HEK293 (cell line): ENCODE results near the gene ADAMTSL3.

ENCODE experiments used
- CTCF ChIA-PET: fragments of 350-600 bp; formaldehyde crosslinking; extraction: SDS; loops from one replicate; lab custom pipeline; 2021; ENCODE audit warnings: antibody characterized with exemption; lab: Yijun Ruan, JAX
- POLR2A ChIA-PET: fragments of 300-600 bp; formaldehyde crosslinking; extraction: SDS; loops from one replicate; lab custom pipeline; 2020; ENCODE audit warnings: antibody characterized with exemption, inconsistent platforms; lab: Yijun Ruan, JAX
- H3K27ac ChIP-seq: fragments of 200-500 bp; sonication (Bioruptor generic); 2 replicates; pipeline ENCODE4 v1.5.1; 2014; ENCODE audit warnings: low read depth, low read length, control low read depth, inconsistent platforms; ENCODE audit errors: extremely low read depth
- H3K36me3 ChIP-seq, 2 experiments: fragments of 200-500 bp in 1 of 2; sonication (Bioruptor generic) in 1 of 2; 1 replicate in 1 of 2; 2 replicates in 1 of 2; pipeline ENCODE4 v1.5.1; 2014 to 2017; ENCODE audit warnings: inconsistent platforms in 2 of 2, low read length in 2 of 2; ENCODE audit not compliant: control insufficient read depth in 2 of 2, insufficient read depth in 1 of 2
- H3K4me1 ChIP-seq: fragments of 200-500 bp; sonication (Bioruptor generic); 2 replicates; pipeline ENCODE4 v1.5.1; 2014; ENCODE audit warnings: mild to moderate bottlenecking, low read length, inconsistent platforms; ENCODE audit not compliant: control insufficient read depth, insufficient read depth
- H3K4me3 ChIP-seq: 2 replicates; pipeline ENCODE4 v1.5.1; 2011; ENCODE audit warnings: low read depth, mild to moderate bottlenecking, control low read depth, low read length, moderate library complexity
- H3K9me3 ChIP-seq: fragments of 200-500 bp; sonication (Bioruptor generic); 2 replicates; pipeline ENCODE4 v1.5.1; 2014; ENCODE audit warnings: low read depth, low read length, inconsistent platforms; ENCODE audit not compliant: control insufficient read depth, insufficient read depth
- BCL11A ChIP-seq: fragments of 450-650 bp; formaldehyde crosslinking; IDR thresholded peaks from 2 replicates; pipeline ENCODE4 v1.5.1; 2016; ENCODE audit warnings: low read depth, missing biosample characterization, missing genetic modification characterization
- KLF16 ChIP-seq: fragments of 450-650 bp; formaldehyde crosslinking; IDR thresholded peaks from 2 replicates; pipeline ENCODE4 v1.5.1; 2017; ENCODE audit warnings: missing biosample characterization, missing genetic modification characterization
- OSR2 ChIP-seq: fragments of 450-650 bp; formaldehyde crosslinking; IDR thresholded peaks from 2 replicates; pipeline ENCODE4 v1.5.1; 2016; ENCODE audit warnings: missing biosample characterization, missing genetic modification characterization
- REPIN1 ChIP-seq: fragments of 450-650 bp; formaldehyde crosslinking; IDR thresholded peaks from 2 replicates; pipeline ENCODE4 v1.5.1; 2017; ENCODE audit warnings: missing biosample characterization, missing genetic modification characterization, low read depth
- SP3 ChIP-seq: fragments of 450-650 bp; formaldehyde crosslinking; IDR thresholded peaks from 2 replicates; pipeline ENCODE4 v1.5.1; 2016; ENCODE audit warnings: missing biosample characterization, missing genetic modification characterization
- TRIM28 ChIP-seq: IDR thresholded peaks from 2 replicates; pipeline ENCODE4 v1.6.1; 2011; ENCODE audit warnings: low read length, control low read depth, borderline replicate concordance
- ZNF121 ChIP-seq: fragments of 450-650 bp; formaldehyde crosslinking; IDR thresholded peaks from 2 replicates; pipeline ENCODE4 v1.5.1; 2016; ENCODE audit warnings: missing biosample characterization, missing genetic modification characterization
- ZNF133 ChIP-seq: fragments of 450-650 bp; formaldehyde crosslinking; IDR thresholded peaks from 2 replicates; pipeline ENCODE4 v1.5.1; 2016; ENCODE audit warnings: missing biosample characterization, missing genetic modification characterization
- ZNF155 ChIP-seq: fragments of 450-650 bp; formaldehyde crosslinking; IDR thresholded peaks from 2 replicates; pipeline ENCODE4 v1.5.1; 2016; ENCODE audit warnings: missing biosample characterization, missing genetic modification characterization
- ZNF239 ChIP-seq: fragments of 450-650 bp; formaldehyde crosslinking; IDR thresholded peaks from 2 replicates; pipeline ENCODE4 v1.5.1; 2016; ENCODE audit warnings: missing biosample characterization, missing genetic modification characterization
- ZNF350 ChIP-seq: fragments of 450-650 bp; formaldehyde crosslinking; IDR thresholded peaks from 2 replicates; pipeline ENCODE4 v1.5.0; 2017; ENCODE audit warnings: missing biosample characterization, mild to moderate bottlenecking, missing genetic modification characterization
- ZNF510 ChIP-seq: fragments of 450-650 bp; formaldehyde crosslinking; IDR thresholded peaks from 2 replicates; pipeline ENCODE4 v1.5.1; 2018; ENCODE audit warnings: mild to moderate bottlenecking, missing genetic modification characterization, missing biosample characterization; ENCODE audit not compliant: insufficient replicate concordance
- ZNF571 ChIP-seq: fragments of 450-650 bp; formaldehyde crosslinking; IDR thresholded peaks from 2 replicates; pipeline ENCODE4 v1.5.0; 2017; ENCODE audit warnings: missing biosample characterization, missing genetic modification characterization
- ZNF785 ChIP-seq: fragments of 450-650 bp; formaldehyde crosslinking; IDR thresholded peaks from 2 replicates; pipeline ENCODE4 v1.5.1; 2016; ENCODE audit warnings: missing biosample characterization, missing genetic modification characterization
- ZXDB ChIP-seq: fragments of 450-650 bp; formaldehyde crosslinking; IDR thresholded peaks from 2 replicates; pipeline ENCODE4 v1.5.1; 2016; ENCODE audit warnings: missing biosample characterization, missing genetic modification characterization
- TF ChIP-seq, protein P1 (sequence below): sonication (generic); formaldehyde crosslinking; IDR thresholded peaks from 2 replicates; pipeline ENCODE4 v1.8.1; 2022; ENCODE audit warnings: mild to moderate bottlenecking, moderate library complexity, missing genetic modification reagents
- TF ChIP-seq, protein P2 (sequence below): fragments of 450-650 bp; formaldehyde crosslinking; IDR thresholded peaks from 2 replicates; pipeline ENCODE4 v1.5.1; 2016; ENCODE audit warnings: missing biosample characterization, missing genetic modification characterization
- TF ChIP-seq, protein P3 (sequence below): fragments of 450-650 bp; formaldehyde crosslinking; IDR thresholded peaks from 2 replicates; pipeline ENCODE4 v1.5.1; 2016; ENCODE audit warnings: missing biosample characterization, missing genetic modification characterization
- TF ChIP-seq, protein P4 (sequence below): fragments of 450-650 bp; formaldehyde crosslinking; IDR thresholded peaks from 2 replicates; pipeline ENCODE4 v1.5.1; 2016; ENCODE audit warnings: missing biosample characterization, missing genetic modification characterization
- TF ChIP-seq, protein P5 (sequence below): fragments of 450-650 bp; formaldehyde crosslinking; IDR thresholded peaks from 2 replicates; pipeline ENCODE4 v1.5.1; 2016; ENCODE audit warnings: missing biosample characterization, missing genetic modification characterization
- TF ChIP-seq, protein P6 (sequence below): fragments of 450-650 bp; formaldehyde crosslinking; IDR thresholded peaks from 2 replicates; pipeline ENCODE4 v1.5.1; 2016; ENCODE audit warnings: missing biosample characterization, missing genetic modification characterization, low read depth

Gene ADAMTSL3

DNA sequence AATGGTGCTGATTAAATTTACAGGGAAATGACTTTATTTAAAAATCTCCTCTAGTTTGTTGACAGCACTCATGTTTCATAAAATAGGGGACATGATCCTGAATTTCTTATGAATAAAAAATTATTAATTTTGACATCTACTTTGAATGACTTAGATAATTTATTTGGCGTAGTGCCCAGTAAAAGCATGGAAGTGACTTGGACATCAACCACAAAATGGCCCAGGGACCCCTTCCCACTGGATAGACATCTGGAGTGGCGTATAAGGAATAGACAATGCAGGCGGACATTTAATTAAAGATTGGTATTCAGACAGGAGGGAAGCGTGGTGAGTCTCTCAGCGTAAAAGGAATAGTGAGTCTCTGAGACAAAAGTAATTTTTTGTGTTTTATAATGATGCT lies 79.8 kb downstream of the ADAMTSL3 start:
- CTCF ChIA-PET: interaction anchor here (0.6 to 1.7 kb wide), 6 partner anchors 17 to 301 kb away, joined by 3 to 7 read pairs (median 3); no protein-coding TSS in a partner anchor
- POLR2A ChIA-PET: no interaction called here
- H3K36me3 ChIP-seq: no peaks in the 10 kb centered on the region
- H3K27ac ChIP-seq: no peak overlapping the region
- no peak overlapping the region for H3K4me3 ChIP-seq
- no peaks in the 10 kb centered on the region for H3K9me3 ChIP-seq
- no peaks in the 10 kb centered on the region for H3K4me1 ChIP-seq
- TF ChIP-seq ZNF350 (tag by site-specific recombination) (no peak), SP3 (tag by site-specific recombination) (no peak), REPIN1 (tag by site-specific recombination) (no peak), ZNF785 (no peak), ZNF155 (no peak)
- TF ChIP-seq, protein P1, sequence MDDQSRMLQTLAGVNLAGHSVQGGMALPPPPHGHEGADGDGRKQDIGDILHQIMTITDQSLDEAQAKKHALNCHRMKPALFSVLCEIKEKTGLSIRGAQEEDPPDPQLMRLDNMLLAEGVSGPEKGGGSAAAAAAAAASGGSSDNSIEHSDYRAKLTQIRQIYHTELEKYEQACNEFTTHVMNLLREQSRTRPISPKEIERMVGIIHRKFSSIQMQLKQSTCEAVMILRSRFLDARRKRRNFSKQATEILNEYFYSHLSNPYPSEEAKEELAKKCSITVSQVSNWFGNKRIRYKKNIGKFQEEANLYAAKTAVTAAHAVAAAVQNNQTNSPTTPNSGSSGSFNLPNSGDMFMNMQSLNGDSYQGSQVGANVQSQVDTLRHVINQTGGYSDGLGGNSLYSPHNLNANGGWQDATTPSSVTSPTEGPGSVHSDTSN (CRISPR knock-in tag): no peak
- TF ChIP-seq, all 188 proteins: peak for 0

DNA sequence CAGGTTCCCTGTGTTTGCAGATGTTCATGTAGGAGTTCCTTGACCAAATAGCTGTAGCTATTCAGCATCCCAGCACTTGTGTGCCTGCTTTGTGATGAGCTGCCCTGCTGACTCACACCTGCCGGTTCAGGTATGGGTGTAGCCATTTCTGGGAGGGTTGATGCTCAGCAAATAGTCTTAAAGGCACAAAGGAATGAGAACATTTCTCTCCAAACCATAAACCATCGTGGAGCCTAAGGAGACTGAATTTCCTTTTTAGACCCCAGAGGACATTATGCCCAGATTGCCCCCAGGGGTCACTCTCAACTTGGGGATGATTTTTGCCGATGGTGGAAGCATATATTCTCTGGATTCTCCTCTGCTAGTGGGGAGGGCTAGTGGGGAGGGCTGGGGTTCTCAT lies 80.6 kb downstream of the ADAMTSL3 start:
- CTCF ChIA-PET: interaction anchor here (0.6 to 1.7 kb wide), 5 partner anchors 18 to 300 kb away, joined by 3 to 7 read pairs (median 3); no protein-coding TSS in a partner anchor
- Histone ChIP-seq H3K4me3 (no peak overlapping the region), H3K36me3 (no peaks in the 10 kb centered on the region), H3K4me1 (no peaks in the 10 kb centered on the region), H3K27ac (no peak overlapping the region), H3K9me3 (no peaks in the 10 kb centered on the region)
- TF ChIP-seq, protein P2, sequence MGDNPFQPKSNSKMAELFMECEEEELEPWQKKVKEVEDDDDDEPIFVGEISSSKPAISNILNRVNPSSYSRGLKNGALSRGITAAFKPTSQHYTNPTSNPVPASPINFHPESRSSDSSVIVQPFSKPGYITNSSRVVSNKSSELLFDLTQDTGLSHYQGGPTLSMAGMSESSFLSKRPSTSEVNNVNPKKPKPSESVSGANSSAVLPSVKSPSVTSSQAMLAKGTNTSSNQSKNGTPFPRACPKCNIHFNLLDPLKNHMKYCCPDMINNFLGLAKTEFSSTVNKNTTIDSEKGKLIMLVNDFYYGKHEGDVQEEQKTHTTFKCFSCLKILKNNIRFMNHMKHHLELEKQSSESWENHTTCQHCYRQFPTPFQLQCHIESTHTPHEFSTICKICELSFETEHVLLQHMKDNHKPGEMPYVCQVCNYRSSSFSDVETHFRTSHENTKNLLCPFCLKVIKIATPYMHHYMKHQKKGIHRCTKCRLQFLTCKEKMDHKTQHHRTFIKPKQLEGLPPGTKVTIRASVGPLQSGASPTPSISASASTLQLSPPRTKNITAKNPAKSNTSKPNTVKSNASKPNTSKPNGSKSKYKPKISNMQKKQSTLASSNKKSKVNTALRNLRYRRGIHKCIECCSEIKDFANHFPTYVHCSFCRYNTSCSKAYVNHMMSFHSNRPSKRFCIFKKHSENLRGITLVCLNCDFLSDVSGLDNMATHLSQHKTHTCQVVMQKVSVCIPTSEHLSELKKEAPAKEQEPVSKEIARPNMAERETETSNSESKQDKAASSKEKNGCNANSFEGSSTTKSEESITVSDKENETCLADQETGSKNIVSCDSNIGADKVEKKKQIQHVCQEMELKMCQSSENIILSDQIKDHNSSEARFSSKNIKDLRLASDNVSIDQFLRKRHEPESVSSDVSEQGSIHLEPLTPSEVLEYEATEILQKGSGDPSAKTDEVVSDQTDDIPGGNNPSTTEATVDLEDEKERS (tag by site-specific recombination): no peak
- no peak for TF ChIP-seq ZNF510
- TF ChIP-seq ZNF239 (tag by site-specific recombination): no peak
- TF ChIP-seq, protein P3, sequence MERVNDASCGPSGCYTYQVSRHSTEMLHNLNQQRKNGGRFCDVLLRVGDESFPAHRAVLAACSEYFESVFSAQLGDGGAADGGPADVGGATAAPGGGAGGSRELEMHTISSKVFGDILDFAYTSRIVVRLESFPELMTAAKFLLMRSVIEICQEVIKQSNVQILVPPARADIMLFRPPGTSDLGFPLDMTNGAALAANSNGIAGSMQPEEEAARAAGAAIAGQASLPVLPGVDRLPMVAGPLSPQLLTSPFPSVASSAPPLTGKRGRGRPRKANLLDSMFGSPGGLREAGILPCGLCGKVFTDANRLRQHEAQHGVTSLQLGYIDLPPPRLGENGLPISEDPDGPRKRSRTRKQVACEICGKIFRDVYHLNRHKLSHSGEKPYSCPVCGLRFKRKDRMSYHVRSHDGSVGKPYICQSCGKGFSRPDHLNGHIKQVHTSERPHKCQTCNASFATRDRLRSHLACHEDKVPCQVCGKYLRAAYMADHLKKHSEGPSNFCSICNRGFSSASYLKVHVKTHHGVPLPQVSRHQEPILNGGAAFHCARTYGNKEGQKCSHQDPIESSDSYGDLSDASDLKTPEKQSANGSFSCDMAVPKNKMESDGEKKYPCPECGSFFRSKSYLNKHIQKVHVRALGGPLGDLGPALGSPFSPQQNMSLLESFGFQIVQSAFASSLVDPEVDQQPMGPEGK (tag by site-specific recombination): no peak
- TF ChIP-seq, protein P4, sequence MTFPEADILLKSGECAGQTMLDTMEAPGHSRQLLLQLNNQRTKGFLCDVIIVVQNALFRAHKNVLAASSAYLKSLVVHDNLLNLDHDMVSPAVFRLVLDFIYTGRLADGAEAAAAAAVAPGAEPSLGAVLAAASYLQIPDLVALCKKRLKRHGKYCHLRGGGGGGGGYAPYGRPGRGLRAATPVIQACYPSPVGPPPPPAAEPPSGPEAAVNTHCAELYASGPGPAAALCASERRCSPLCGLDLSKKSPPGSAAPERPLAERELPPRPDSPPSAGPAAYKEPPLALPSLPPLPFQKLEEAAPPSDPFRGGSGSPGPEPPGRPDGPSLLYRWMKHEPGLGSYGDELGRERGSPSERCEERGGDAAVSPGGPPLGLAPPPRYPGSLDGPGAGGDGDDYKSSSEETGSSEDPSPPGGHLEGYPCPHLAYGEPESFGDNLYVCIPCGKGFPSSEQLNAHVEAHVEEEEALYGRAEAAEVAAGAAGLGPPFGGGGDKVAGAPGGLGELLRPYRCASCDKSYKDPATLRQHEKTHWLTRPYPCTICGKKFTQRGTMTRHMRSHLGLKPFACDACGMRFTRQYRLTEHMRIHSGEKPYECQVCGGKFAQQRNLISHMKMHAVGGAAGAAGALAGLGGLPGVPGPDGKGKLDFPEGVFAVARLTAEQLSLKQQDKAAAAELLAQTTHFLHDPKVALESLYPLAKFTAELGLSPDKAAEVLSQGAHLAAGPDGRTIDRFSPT (tag by site-specific recombination): no peak
- TF ChIP-seq OSR2: no peak
- TF ChIP-seq BCL11A: no peak
- TF ChIP-seq ZXDB (tag by site-specific recombination): no peak
- POLR2A ChIA-PET: no interaction called here

DNA sequence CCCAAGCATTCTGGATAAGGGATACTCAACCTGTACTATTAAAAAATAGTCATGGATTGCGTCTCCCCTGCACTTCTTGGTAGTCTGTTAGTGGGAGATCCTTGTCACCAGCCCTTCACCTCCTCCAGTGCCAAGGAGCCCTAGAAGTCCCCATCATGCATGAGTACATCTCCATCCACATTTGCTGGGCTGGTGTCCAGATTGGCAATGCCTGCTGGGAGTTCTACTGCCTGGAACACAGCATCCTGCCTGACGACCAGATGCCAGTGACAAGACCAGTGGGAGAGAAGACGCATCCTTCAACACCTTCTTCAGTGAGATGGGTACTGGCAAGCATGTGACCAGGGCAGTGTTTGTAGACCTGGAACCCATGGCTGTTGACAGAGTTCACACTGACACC lies 85.7 kb downstream of the ADAMTSL3 start:
- POLR2A ChIA-PET: no interaction called here
- Histone ChIP-seq H3K36me3 (no peaks in the 10 kb centered on the region), H3K9me3 (no peaks in the 10 kb centered on the region), H3K27ac (no peak overlapping the region), H3K4me1 (no peaks in the 10 kb centered on the region), H3K4me3 (no peak overlapping the region)
- CTCF ChIA-PET: no interaction called here
- TF ChIP-seq BCL11A: no peak
- TF ChIP-seq, protein P5, sequence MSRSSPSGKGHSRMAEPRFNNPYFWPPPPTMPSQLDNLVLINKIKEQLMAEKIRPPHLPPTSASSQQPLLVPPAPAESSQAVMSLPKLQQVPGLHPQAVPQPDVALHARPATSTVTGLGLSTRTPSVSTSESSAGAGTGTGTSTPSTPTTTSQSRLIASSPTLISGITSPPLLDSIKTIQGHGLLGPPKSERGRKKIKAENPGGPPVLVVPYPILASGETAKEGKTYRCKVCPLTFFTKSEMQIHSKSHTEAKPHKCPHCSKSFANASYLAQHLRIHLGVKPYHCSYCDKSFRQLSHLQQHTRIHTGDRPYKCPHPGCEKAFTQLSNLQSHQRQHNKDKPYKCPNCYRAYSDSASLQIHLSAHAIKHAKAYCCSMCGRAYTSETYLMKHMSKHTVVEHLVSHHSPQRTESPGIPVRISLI (tag by site-specific recombination): no peak
- no peak for TF ChIP-seq KLF16 (tag by site-specific recombination)
- TF ChIP-seq ZNF133 (tag by site-specific recombination): no peak
- TF ChIP-seq, protein P6, sequence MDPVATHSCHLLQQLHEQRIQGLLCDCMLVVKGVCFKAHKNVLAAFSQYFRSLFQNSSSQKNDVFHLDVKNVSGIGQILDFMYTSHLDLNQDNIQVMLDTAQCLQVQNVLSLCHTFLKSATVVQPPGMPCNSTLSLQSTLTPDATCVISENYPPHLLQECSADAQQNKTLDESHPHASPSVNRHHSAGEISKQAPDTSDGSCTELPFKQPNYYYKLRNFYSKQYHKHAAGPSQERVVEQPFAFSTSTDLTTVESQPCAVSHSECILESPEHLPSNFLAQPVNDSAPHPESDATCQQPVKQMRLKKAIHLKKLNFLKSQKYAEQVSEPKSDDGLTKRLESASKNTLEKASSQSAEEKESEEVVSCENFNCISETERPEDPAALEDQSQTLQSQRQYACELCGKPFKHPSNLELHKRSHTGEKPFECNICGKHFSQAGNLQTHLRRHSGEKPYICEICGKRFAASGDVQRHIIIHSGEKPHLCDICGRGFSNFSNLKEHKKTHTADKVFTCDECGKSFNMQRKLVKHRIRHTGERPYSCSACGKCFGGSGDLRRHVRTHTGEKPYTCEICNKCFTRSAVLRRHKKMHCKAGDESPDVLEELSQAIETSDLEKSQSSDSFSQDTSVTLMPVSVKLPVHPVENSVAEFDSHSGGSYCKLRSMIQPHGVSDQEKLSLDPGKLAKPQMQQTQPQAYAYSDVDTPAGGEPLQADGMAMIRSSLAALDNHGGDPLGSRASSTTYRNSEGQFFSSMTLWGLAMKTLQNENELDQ (tag by site-specific recombination): no peak
- TF ChIP-seq TRIM28: no peak
- no peak for TF ChIP-seq ZNF571 (tag by site-specific recombination)
- no peak for TF ChIP-seq ZNF121
